Lung (tissue), 12 donors: ENCODE results near the gene CDC42. TPM values are rescaled to one million over a fixed set of nuclear protein-coding genes. Genes with fewer than 3 reads are reported as not detected.

ENCODE experiments used
- ATAC-seq: fragments of 200-7000 bp; cut with Tn5 transposase; one replicate; pipeline ENCODE4 v1.9.1; 2020; ENCODE audit warnings: moderate number of reproducible peaks; ENCODE audit not compliant: insufficient read depth, low FRiP score
- DNase-seq, 3 donors: peaks; one replicate each; pipeline ENCODE4 v3.0.0-alpha.2; 2013 to 2017
- H3K27ac ChIP-seq, 2 donors: one replicate each; pipeline ENCODE4 v1.5.1; 2013; ENCODE audit warnings: mild to moderate bottlenecking in 2 of 2, moderate library complexity in 2 of 2, control low read depth in 1 of 2, inconsistent platforms in 1 of 2, low read depth in 1 of 2, low read length in 1 of 2
- H3K27me3 ChIP-seq, 3 donors: one replicate each; pipeline ENCODE4 v1.5.1; 2013; ENCODE audit warnings: low read length in 2 of 3; ENCODE audit not compliant: control insufficient read depth in 3 of 3, insufficient read depth in 3 of 3
- H3K36me3 ChIP-seq, 4 donors: one replicate each; pipeline ENCODE4 v1.5.1; 2013; ENCODE audit warnings: low read length in 4 of 4, mild to moderate bottlenecking in 1 of 4, moderate library complexity in 1 of 4; ENCODE audit not compliant: control insufficient read depth in 4 of 4, insufficient read depth in 4 of 4
- H3K4me1 ChIP-seq, 5 donors: one replicate each; pipeline ENCODE4 v1.5.1; 2013; ENCODE audit warnings: low read length in 5 of 5, mild to moderate bottlenecking in 2 of 5, moderate library complexity in 1 of 5; ENCODE audit not compliant: control insufficient read depth in 5 of 5, insufficient read depth in 5 of 5
- H3K4me3 ChIP-seq: one replicate; pipeline ENCODE4 v1.5.1; 2013; ENCODE audit warnings: mild to moderate bottlenecking, control low read depth, moderate library complexity
- H3K9ac ChIP-seq, 2 donors: one replicate each; pipeline ENCODE4 v1.5.1; 2013; ENCODE audit warnings: low read length in 2 of 2, control low read depth in 1 of 2; ENCODE audit not compliant: insufficient read depth in 1 of 2
- H3K9me3 ChIP-seq, 4 donors: one replicate each; pipeline ENCODE4 v1.5.1; 2013; ENCODE audit warnings: low read length in 3 of 4, mild to moderate bottlenecking in 1 of 4, moderate library complexity in 1 of 4; ENCODE audit not compliant: control insufficient read depth in 4 of 4, insufficient read depth in 3 of 4
- CTCF ChIP-seq: IDR thresholded peaks from 2 replicates; pipeline ENCODE4 v1.5.1; 2012; ENCODE audit warnings: mild to moderate bottlenecking; ENCODE audit errors: control extremely low read depth, extremely low read depth
- WGBS, 2 donors: extraction: QIAGEN DNeasy Blood & Tissue Kit; methylation state at CpG; one replicate each; pipeline ENCODE4 v1.1.7; 2013; 5-methylcytosine and 5-hydroxymethylcytosine counted together
- polyA plus RNA-seq, 2 donors: library from polyadenylated mRNA; stranded (reverse); fragments of 200-250 nt; gene quantifications; one replicate each; pipeline ENCODE4 v1.2.1, GENCODE V29; 2013
- total RNA-seq, 2 donors: library from RNA; depleted of rRNA in 1 of 2; stranded (reverse); fragments of >200 nt in 1 of 2; gene quantifications; one replicate each; pipeline ENCODE4 v1.2.1, GENCODE V29; 2014 to 2021
- donor health status: control.
- donor health status: control.
- donor health status: Bipolar disorder and iron deficiency.
- donor health status: healthy.
- donor health status: DM: yes; HTN: yes; CAD: no.

CDC42 gene
- total and polyA plus RNA-seq, 4 donors, result 137 to 231 (median 219) TPM

GRCh38 chr1:22107126-22107525, 54.6 kb downstream of the CDC42 start:
- H3K36me3 ChIP-seq, result peaks cover 0 to 13% (median 5%) of the 10 kb centered on the region in 4 donors
- DNase-seq, result no peak
- WGBS, 2 donors, result 89 to 92% methylated on average over 5 of the region's 5 CpGs
- no peak for ATAC-seq
- no peaks in the 10 kb centered on the region for H3K27me3 ChIP-seq
- no peak overlapping the region for H3K4me3 ChIP-seq
- H3K9me3 ChIP-seq, result no peaks in the 10 kb centered on the region
- no peak for TF ChIP-seq CTCF
- peaks cover 0 to 10% (median 4%) of the 10 kb centered on the region in 5 donors for H3K4me1 ChIP-seq
- no peak overlapping the region for H3K27ac ChIP-seq
- no peak overlapping the region for H3K9ac ChIP-seq

- peak in 1 of 3 donors; percentile 29 for DNase-seq
- peaks cover 0 to 10% (median 4%) of the 10 kb centered on the region in 5 donors for H3K4me1 ChIP-seq
- H3K9me3 ChIP-seq, result no peaks in the 10 kb centered on the region
- H3K27ac ChIP-seq, result no peak overlapping the region
- no peak overlapping the region for H3K4me3 ChIP-seq
- peaks cover 0 to 21% (median 8%) of the 10 kb centered on the region in 4 donors for H3K36me3 ChIP-seq
- ATAC-seq, result no peak
- no peak for TF ChIP-seq CTCF
- H3K9ac ChIP-seq, result no peak overlapping the region
- WGBS, 2 donors, result 72 to 82% methylated on average over 11 of the region's 11 CpGs
- no peaks in the 10 kb centered on the region for H3K27me3 ChIP-seq
Measured at GRCh38 chr1:22108339-22109105, 56.0 kb downstream of the CDC42 start.

GRCh38 chr1:22110016-22110415, 57.5 kb downstream of the CDC42 start:
- no peaks in the 10 kb centered on the region for H3K27me3 ChIP-seq
- ATAC-seq, result no peak
- 87 to 92% methylated on average over 2 to 3 of the region's 3 CpGs for WGBS, 2 donors
- H3K4me3 ChIP-seq, result no peak overlapping the region
- peaks cover 0 to 31% (median 6%) of the 10 kb centered on the region in 4 donors for H3K36me3 ChIP-seq
- H3K9ac ChIP-seq, result no peak overlapping the region
- no peak overlapping the region for H3K27ac ChIP-seq
- peaks cover 0 to 24% (median 8%) of the 10 kb centered on the region in 5 donors for H3K4me1 ChIP-seq
- TF ChIP-seq CTCF, result no peak
- no peaks in the 10 kb centered on the region for H3K9me3 ChIP-seq
- DNase-seq, result no peak
